GM21825 (cell line): ENCODE data around the gene GALNT10.

Experiments
- ATAC-seq: cut with Tn5 transposase; IDR thresholded peaks from one replicate; pipeline ENCODE4 v1.9.1; 2021; ENCODE audit warnings: mild to moderate bottlenecking, moderate library complexity; ENCODE audit not compliant: unreplicated experiment

GALNT10 gene

DNA sequence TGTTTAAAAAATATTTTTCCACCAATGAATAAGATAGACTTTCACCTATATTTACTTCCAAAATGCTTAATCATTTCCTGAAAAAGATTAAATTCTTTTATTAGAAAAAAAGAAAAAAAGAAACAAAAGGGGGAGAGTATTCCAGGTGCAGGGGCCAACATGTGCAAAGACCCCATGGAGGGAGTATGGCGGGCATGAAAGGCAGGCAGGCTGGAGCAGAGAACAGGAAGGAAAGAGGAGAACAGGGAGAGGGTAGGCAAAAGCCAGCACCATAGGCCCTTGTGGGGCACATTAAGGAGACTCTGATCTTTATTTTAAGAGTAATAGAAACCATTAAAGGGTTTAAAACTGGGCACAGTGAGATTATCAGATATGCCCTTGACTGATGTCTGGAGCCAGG lies 238.8 kb downstream of the GALNT10 start:
- no peak for ATAC-seq

DNA sequence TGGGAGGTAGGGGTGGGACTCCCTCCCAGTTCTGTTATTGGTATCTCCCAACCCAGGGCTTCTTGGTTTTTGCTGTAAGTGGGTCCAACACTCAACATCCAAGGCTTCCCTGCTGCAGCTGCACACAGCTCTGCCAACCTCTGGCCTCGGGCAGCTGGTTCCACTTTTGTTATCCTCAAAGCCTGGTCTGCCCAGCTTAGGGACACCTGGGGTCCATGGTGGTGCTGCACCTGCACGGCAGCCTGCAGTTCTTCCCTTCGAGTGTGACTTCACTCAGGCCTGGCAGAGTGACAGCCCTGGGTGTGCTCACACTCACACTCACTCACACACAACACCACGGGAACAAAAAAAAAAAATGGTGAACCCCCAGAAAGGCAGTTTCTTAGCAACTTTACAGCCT lies 239.9 kb downstream of the GALNT10 start:
- no peak for ATAC-seq

DNA sequence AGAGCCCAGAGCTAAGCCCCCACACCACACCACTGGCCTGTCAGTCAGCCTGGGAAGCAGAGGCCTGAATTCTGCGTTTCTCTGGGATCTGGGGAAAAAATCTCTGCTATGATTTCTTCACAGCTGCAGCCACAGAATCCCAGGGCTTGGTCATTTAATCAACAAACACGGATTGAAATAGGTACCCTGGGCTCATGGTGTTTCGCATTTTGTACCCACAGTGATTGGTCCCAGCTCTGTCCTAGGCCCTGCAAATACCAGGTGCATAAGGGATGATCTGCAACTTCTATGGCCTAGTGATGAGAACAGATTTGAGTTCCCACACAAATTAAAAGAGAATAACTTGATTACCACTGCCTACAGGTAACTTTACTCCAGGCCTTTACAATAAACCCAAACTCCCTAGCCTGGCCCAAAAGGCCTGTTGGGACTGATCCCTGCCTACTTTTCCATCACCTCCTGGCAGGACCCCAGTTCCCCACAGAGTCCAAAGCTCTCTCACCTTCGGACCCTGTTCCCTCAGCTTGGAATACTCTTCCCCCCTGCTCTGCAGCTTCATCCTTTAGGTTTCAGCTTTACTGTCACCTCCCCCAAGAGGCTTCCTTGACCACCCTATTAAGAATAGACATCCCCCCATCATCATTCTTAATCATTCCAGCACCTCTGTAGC lies 240.6 kb downstream of the GALNT10 start:
- ATAC-seq: no peak

DNA sequence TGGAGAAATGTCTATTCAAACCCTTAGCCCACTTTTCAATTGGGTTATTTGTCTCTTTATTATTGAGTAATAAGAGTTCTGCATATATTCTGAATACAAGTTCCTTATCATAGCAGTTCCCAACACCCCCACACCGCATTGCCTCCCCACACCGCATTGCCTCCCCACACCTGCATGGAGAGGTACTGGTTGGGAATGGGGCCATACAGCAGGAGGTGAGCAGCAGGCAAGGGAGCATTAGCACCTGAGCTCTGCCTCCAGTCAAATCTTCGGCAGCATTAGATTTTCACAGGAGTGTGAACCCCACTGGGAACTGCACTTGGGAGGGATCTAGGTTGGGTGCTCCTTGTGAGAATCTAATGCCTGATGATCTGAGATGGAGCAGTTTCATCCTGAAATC lies 244.7 kb downstream of the GALNT10 start:
- ATAC-seq: no peak

DNA sequence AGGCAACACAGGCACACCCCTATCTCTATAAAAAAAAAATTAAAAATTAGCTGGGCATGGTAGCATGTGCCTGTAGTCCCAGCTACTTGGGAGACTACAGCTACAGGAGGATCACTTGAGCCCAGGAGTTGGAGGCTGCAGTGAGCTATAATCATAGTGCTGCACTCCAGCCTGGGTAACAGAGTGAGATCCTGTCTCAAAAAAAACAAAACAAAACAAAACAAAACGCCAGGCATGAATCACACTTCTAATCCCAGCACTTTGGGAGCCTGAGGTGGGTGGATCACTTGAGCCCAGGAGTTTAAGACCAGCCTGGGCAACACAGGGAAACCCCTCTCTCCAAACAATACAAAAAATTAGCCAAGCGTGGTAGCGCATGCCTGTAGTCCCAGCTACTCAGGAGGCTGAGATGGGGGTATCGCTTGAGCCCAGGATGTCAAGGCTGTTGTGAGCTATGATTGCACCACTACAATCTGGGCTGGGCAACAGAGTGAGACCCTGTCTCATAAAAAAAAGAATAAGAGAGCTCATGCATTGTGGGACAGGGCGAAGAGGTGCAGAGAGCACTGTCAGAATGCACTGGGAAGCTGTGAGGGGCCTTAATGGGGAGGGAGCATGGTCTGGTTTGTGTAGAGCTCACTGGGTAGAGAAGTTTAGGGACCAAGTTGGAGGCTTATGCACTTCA lies 246.9 kb downstream of the GALNT10 start:
- no peak for ATAC-seq

DNA sequence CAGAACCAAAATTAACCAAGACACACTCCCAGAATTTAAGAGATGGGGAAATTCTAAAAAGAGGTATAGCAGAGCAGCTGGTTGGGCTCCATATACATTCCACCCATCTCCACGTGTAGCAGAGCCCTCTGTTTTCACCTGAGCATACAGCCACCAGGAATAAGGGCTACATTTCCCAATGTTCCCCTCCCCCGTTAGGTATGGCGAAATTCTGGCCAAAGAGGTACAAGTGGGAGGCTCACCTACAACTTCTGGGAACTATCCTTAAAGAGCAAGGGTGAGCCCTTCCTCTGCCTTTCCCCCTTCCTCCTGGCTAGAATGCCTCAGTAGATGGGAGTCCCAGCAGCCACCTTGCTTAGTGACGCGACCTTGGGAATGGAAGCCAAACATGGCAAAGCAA lies 250.0 kb downstream of the GALNT10 start:
- no peak for ATAC-seq

DNA sequence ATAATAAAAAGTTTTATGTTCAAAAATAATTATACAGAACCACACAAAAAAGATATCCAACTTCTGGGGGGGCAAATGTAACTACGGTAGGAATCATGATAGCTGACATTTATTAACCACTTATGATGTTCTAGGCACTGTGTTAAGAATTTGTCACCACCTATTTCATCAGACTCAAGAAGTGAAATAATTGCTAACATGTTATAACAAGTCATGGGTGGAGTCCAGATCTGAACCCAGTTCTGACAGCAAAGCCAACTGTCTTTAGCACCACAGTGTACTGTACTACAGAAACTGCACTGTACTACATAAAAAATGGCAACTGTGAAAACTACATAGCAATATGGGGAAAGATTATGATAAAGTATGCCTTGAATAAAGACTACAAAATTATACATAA lies 252.3 kb downstream of the GALNT10 start:
- no peak for ATAC-seq

DNA sequence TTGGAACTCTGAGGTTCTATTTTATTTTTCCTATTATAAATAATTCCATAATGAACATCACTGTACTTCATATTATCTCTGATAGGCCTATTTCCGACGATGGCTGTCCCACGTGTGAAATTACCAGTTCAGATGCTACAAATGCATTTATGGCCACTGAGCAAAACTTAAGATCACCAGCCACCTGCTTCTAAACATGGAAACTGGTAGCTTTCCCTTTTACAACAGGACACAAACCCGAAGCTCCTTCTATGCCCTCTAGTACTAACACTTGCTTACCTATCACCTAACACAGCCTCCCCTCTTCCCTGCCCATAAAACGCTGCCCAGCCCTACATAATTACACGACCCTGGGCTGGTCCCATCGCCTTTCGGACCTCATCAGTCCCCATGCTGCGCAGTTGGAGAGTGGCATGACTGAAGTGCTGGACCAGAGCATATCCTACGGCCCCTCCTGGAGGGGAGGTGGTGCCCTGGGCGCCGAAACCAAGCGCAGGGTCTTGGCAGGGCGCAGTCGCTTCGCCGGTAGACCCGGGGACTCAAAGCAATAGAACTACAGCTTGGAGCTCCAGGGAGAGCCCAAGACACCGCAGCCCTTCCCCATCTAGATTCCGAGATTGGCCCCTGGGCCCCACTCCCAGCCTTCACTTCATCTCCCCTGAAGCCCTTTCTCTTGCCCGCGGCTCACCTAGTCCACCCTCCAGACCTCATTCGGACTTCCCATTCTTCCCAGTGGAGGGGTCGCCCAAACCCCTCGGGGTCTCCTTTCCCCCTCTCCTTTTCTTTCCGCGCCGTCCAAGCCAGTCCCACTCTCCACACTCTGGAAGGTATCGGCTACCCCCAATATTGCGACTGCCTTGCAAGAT lies 254.3 kb downstream of the GALNT10 start:
- ATAC-seq: no peak

DNA sequence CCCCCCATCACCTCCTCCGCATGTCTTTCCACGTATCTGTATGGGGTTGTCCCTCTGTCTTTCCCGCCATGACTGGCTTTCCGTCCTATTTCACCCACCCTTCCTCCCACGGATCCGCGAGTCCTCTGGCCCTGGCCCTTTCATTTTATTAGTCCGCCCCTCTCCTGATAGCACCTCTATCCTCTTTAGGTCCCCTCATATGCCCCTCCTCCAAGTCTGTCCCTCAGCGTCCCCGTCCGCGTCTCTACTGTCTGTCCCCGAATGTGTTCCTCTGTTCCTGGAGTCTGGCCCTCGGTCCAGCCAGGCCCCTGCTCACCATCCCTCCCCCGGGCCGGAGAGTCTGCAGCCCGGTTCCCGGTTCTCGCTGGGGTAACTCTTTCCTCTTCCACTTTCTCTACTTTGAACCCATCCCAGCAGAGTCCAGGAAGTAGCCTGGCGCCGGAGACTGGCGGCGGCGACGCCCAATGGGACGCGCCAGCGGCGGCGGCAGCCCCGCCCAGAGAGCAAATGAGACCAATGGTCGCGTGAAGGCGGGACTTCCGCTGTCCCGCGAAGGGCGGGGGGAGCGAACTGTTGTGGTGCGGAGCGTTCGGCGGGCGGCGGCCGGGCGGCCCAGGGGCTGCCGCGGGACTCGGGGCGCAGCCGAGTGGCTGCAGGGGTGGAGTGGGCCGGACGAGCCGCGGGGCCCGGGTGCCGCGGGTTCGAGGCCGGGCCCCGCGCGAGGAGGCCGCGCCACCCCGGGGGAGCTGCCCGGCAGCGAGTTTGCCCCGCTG lies 255.1 kb downstream of the GALNT10 start, which contains the start of gene SAP30L:
TSS of gene SAP30L (plus strand) at position 576 of the 773 bp plus-strand sequence. CDS start 608 bp downstream, outside the sequence.
- ATAC-seq: peak; percentile 89

DNA sequence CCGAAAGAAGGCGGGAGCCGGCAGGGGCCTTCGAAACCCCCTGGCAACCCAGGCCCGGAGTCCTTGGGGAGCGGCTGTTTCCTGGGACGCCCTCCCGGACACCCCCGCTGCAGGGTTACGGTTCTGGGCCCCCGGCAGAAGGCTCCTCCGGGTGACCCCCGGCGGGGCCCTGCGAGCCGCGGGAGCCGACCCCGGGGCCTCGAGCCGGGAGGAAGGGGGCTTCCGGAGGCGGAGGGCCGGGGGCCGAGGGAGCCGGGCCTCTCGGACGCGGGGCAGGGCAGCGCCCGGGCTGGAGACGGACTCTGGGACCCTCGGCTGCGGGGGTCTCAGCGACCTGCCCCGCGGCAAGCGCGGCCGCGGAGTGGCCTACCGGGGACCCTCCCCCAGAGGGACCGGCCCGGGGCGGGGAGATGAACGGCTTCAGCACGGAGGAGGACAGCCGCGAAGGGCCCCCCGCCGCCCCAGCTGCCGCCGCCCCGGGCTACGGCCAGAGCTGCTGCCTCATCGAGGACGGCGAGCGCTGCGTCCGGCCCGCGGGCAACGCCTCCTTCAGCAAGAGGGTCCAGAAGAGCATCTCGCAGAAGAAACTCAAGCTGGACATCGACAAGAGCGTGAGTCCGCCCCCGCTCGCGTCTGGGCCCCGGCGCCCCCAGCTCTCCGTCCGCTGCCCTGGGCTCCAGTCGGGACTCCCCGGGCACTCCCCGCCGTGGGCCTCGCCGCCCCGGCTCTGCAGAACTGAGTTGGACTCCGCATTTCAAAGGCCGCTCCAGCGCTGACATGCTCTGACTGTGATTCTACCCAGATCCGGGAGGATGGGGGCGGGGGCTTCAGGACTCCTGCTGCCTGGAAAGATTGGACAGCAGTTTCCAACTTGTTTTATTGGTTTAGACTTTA lies 255.9 kb downstream of the GALNT10 start:
- peak; percentile 21 for ATAC-seq

DNA sequence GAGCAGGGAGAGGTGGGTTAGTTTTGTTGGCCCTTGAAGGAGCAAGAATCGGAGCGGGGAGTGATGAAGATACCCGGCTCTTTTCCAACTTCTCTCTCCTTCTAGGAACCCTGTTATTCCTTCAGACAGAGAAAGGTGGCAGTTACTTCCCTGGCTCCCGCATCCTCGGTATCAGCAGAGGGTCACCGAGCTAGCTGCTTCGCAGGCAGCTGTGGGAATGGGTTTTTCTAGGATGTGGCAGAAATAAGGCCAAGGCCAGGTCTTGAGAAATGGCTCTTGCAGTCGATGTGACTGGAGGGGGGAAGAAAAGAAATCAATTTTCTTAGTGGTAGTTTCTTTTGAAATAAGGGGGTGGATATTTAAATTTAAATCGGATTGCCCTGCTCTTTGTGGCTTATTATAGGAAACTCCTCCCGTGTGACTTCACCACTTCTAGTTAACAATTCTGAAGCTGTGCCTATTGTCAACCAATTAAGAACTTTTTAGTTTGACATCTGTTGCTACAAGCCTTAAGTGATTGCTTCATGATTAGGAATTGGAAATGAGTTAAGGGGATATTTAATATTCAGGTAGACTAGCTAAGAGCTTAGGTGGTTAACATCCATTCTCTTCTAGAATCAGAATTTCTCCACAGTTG lies 256.7 kb downstream of the GALNT10 start:
- ATAC-seq: no peak

DNA sequence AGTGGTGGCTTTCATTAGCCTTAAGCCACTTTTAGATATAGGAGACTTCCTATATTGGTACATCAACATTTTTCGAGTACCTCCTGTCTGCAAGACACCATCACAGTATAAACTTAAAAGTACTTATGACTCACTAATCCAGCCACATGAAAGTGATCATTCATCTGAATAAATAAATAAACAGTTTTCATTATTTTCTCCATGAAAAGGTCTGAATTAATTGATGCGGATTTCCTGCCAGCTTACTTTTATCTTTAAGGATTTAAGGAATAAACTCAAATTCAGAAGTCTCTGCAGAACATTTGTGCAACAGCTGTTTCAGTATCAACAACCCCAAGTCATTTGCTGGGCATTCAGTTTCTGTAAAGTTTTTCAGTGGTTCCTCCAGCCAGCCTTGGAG lies 259.3 kb downstream of the GALNT10 start:
- ATAC-seq: no peak

DNA sequence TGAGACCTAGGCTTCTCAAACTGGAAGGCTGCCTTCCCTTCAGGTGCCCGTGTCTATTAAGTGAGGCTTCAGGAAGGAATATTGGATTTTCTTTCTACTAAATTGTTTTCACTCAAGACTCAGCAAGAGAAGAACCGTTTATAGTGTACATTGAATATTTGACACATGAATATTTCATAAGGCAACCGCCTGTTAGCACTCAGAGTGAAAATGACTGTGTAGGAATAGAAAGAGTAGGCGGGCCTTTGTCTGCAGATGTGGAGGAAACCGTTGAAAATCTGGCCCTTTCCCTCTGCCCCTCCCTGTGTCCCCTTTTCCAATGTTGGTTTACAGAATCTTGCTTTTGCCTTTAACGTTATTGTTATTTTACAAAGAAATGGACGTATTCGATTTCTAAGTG lies 261.4 kb downstream of the GALNT10 start:
- no peak for ATAC-seq

DNA sequence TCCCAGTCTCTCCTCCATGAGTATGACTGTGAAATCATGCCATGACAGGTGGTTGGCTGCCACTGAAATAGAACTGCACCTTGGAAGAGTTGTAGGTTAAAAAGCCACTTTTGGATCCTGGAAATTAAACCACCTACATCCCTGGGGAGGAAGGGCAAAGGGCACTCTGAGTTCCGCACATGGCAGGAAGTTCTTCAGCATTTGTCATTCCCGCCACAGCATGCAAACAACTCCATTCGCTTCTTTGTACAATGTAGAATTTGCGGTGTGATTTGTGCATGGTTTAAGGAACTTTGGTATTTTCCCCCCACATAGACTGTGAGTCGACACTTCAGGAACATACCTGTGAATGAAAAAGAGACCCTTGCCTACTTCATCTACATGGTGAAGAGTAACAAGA lies 265.1 kb downstream of the GALNT10 start:
- ATAC-seq: no peak

DNA sequence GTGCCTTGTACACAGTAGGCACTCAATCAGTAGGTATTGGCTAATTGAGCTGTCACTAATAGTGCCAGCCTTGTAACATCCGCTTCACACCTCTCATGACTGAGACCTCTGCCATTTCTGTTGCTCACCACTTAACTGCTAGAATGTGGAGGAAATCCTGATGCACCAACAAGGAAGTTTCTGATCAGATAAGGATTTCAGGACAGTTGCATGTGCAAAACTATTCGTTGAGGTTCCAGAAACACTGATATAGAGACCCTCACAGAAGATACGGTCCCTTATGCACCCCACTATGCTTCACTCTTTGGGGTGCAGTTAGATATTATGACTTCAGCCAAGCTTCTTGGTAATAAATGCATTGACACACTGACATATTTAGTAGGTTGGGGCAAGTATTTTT lies 266.0 kb downstream of the GALNT10 start:
- ATAC-seq: no peak

DNA sequence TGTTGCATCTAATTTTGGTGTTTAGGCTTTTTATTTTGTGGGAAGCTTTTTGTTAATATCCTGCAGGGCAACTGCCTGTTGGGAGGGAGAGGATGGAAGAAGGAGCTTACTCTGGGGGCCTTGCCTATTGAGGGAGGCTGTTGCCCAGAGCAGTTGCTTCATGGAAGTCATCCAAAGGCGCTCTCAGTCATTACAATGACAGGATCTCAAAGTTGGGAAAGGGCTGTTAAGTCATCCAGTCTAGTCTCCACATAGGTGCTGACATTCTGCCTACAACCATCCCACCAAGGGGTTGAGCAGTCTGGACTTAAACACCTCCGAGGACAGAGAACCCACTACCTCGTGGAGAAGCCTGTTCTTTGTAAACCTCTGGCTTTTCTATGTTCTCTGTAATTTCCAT lies 268.5 kb downstream of the GALNT10 start:
- ATAC-seq: no peak

DNA sequence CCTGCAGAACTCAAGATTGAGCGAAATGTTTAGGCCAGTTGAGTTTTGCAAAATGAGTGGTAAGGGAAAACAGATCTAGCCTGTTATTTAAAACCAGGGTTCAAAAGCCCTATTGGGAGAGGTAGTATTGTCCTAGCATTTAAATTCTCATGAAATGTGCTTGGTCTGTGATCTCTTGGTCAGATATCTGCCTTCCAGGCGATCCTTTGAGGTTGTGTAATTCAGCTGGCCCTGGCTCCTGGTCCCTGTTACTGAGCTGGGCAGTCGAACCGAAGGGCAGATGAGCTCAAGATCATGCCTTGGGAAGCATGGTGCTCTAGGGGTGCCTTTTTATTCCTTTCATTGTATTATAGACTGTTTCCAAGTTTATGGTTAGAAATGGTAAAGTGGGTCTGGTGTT lies 269.6 kb downstream of the GALNT10 start:
- no peak for ATAC-seq

DNA sequence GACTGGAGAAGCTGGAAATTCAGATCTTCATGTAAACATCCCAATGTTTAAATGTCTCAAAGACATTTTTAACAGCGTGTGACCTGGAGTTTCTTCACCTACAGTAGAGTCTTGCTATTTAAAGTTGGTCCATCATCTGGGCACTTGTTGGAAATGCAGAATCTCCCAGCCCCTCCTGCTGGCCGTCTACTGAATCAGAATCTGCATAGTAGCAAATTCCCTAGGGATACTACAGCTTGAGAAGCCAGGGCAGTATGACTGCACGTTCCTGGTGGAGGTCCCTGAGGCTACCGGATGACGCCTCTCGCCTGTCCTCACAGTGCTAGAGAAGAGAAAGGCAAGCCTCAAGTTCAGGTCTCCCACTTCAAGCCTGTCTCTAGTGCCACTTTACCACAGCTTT lies 271.0 kb downstream of the GALNT10 start:
- no peak for ATAC-seq

DNA sequence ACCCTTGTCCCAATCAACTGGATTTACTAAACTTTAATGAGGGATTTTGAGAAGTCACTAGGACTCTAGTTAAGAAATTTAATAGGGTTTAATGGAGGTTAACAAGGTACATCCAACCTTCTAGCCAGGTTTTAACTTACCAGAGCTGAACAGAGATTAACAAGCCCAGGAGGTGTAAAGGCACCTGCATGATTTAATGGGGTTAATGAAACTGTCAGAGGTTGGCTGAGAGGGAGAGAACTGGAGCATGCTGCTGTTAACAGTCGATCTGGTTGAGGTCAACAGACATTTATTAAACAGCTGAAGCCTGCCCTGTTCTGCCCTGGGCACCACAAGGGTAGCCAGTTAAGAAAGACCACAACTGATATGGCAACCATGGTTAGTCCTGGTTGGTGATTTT lies 273.9 kb downstream of the GALNT10 start:
- ATAC-seq: no peak

DNA sequence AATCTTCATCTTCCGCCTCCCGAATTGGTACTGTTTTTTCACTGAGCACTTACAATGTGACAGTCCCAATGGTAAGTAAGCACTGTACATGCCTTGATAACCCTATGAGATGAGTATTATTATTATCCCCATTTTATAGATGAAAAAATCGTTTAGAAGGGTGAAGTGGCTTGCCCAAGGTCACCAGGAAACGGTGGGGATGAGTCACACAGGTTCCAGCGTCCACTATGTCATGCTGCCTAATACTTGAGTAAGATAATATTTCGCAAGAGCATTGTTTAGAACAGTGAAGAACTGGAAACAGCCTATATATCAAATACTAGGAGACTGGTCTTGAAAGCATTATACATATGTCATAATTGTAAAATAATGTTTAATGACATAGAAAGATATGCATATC lies 274.6 kb downstream of the GALNT10 start:
- ATAC-seq: no peak
